Measurements from ENCODE around the gene NDUFV1.

GRCh38 chr11:67628710-67629385 lies 22.1 kb downstream of the NDUFV1 start:
- TF ChIP-seq NR3C1 (IDR thresholded peaks at IDR 0.05) (no peak), POLR2A (IDR thresholded peaks at IDR 0.05; ENCODE audit: low read length) (no peak), CBX2 (IDR thresholded peaks at IDR 0.05; ENCODE audit: borderline replicate concordance, low read depth) (no peak), CHD4 (IDR thresholded peaks at IDR 0.05; ENCODE audit: borderline replicate concordance) (no peak), MAZ (IDR thresholded peaks at IDR 0.05; ENCODE audit: borderline replicate concordance, low read depth, low read length) (no peak), CHD2 (IDR thresholded peaks at IDR 0.05; ENCODE audit: low read length, partially characterized antibody) (no peak), HDAC2 (IDR thresholded peaks at IDR 0.05) (no peak), SMC3 (IDR thresholded peaks at IDR 0.05) (no peak), MAX (IDR thresholded peaks at IDR 0.05) (no peak), RFX5 (IDR thresholded peaks at IDR 0.05) (no peak), ZFP36 (IDR thresholded peaks at IDR 0.05; ENCODE audit: borderline replicate concordance, partially characterized antibody) (no peak)
- TF ChIP-seq, protein P1, sequence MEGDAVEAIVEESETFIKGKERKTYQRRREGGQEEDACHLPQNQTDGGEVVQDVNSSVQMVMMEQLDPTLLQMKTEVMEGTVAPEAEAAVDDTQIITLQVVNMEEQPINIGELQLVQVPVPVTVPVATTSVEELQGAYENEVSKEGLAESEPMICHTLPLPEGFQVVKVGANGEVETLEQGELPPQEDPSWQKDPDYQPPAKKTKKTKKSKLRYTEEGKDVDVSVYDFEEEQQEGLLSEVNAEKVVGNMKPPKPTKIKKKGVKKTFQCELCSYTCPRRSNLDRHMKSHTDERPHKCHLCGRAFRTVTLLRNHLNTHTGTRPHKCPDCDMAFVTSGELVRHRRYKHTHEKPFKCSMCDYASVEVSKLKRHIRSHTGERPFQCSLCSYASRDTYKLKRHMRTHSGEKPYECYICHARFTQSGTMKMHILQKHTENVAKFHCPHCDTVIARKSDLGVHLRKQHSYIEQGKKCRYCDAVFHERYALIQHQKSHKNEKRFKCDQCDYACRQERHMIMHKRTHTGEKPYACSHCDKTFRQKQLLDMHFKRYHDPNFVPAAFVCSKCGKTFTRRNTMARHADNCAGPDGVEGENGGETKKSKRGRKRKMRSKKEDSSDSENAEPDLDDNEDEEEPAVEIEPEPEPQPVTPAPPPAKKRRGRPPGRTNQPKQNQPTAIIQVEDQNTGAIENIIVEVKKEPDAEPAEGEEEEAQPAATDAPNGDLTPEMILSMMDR (IDR thresholded peaks at IDR 0.05), result no peak
